OCI-LY3 (cell line): Measurements from ENCODE around the gene HORMAD1.
A peak's percentile ranks its signal among the peaks of the same experiment; 100 is the strongest.
"Not testable (repeated sequence)": the region's sequence is repeated elsewhere in the genome, so short reads cannot be mapped to it uniquely, and the experiment has no call there.

Experiments
- H2AFZ ChIP-seq: fragments of 200-600, 300-600 bp; shearing (Covaris generic); 2 replicates; pipeline ENCODE4 v1.6.0; 2014; ENCODE audit warnings: antibody characterized with exemption, low read depth, low read length
- H3K27ac ChIP-seq: fragments of 200-600, 300-600 bp; sonication (generic); 2 replicates; pipeline ENCODE4 v1.5.1; 2014; ENCODE audit warnings: mild to moderate bottlenecking, low read length, moderate library complexity, mixed read lengths
- H3K27me3 ChIP-seq: fragments of 200-600, 300-600 bp; sonication (generic); 2 replicates; pipeline ENCODE4 v1.6.1; 2014; ENCODE audit warnings: low read depth, low read length, mixed read lengths
- H3K36me3 ChIP-seq: fragments of 200-600, 300-600 bp; sonication (generic); replicated peaks from 2 replicates; pipeline ENCODE3; 2014; ENCODE audit warnings: low read depth, low read length, mixed read lengths
- H3K4me1 ChIP-seq: fragments of 300-600, 200-600 bp; sonication (generic); 2 replicates; pipeline ENCODE4 v1.6.1; 2014; ENCODE audit warnings: low read length, mixed read lengths
- H3K4me2 ChIP-seq: fragments of 200-600, 300-600 bp; sonication (generic); 2 replicates; pipeline ENCODE4 v1.6.1; 2014; ENCODE audit warnings: low read length, mixed read lengths
- H3K4me3 ChIP-seq: fragments of 300-600, 200-600 bp; sonication (generic); 2 replicates; pipeline ENCODE4 v1.5.1; 2014; ENCODE audit warnings: antibody characterized with exemption, mild to moderate bottlenecking, low read length, moderate library complexity
- H3K79me2 ChIP-seq: fragments of 300-600, 200-600 bp; shearing (Covaris generic); 2 replicates; pipeline ENCODE4 v1.6.1; 2014; ENCODE audit warnings: mild to moderate bottlenecking, low read length, mixed read lengths
- H3K9ac ChIP-seq: fragments of 300-600, 200-600 bp; shearing (Covaris generic); 2 replicates; pipeline ENCODE4 v1.6.0; 2014; ENCODE audit warnings: mild to moderate bottlenecking, low read length, moderate library complexity
- H3K9me3 ChIP-seq: fragments of 200-600, 300-600 bp; shearing (Covaris generic); 2 replicates; pipeline ENCODE4 v1.6.1; 2014; ENCODE audit warnings: low read length, mixed read lengths; ENCODE audit not compliant: insufficient read depth
- H4K20me1 ChIP-seq: fragments of 200-600, 300-600 bp; sonication (generic); 2 replicates; pipeline ENCODE4 v1.6.1; 2016; ENCODE audit warnings: low read length, mixed read lengths; ENCODE audit not compliant: insufficient read depth
- EZH2phosphoT487 ChIP-seq: fragments of 200-600 bp; shearing (Covaris generic); IDR thresholded peaks from 2 replicates; pipeline ENCODE4 v1.6.1; 2018; ENCODE audit warnings: antibody characterized with exemption, mixed run types, low read depth
- TF ChIP-seq, protein P1 (sequence below): fragments of 200-600, 300-600 bp; sonication (generic); IDR thresholded peaks from 2 replicates; pipeline ENCODE4 v1.5.1; 2014; ENCODE audit warnings: antibody characterized with exemption, low read length, low read depth

The HORMAD1 gene, protein sequence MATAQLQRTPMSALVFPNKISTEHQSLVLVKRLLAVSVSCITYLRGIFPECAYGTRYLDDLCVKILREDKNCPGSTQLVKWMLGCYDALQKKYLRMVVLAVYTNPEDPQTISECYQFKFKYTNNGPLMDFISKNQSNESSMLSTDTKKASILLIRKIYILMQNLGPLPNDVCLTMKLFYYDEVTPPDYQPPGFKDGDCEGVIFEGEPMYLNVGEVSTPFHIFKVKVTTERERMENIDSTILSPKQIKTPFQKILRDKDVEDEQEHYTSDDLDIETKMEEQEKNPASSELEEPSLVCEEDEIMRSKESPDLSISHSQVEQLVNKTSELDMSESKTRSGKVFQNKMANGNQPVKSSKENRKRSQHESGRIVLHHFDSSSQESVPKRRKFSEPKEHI

DNA sequence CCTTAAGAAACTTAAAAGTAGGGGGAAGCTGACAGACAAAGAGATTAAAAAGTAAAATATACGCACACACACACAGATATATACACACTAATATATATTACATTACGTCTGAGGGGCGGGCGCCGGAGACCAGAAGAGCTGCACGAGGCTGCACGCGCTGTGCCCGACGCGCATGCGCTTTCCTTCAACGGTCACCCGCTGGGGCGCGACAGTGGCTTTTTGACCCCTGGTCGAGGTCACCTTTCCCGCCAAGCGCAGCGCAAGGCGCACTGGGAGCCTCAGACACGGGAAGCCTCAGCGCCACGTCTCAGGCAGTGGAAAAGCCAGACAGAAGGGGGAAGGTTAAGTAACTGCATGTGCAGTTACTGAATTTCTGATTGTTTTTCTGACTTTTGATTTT is at the start of gene HORMAD1:
HORMAD1 (minus strand) TSS at position 193 of the 400 bp plus-strand sequence. CDS start 1,390 bp downstream, outside the sequence.
- no peaks in the 10 kb centered on the region for H3K79me2 ChIP-seq
- no peaks in the 10 kb centered on the region for H3K9me3 ChIP-seq
- no peak within 1 kb of the TSS for H3K27ac ChIP-seq
- no peaks in the 10 kb centered on the region for H3K36me3 ChIP-seq
- H3K27me3 ChIP-seq = no peaks in the 10 kb centered on the region
- no peak within 1 kb of the TSS for H2AFZ ChIP-seq
- TF ChIP-seq, protein P1, sequence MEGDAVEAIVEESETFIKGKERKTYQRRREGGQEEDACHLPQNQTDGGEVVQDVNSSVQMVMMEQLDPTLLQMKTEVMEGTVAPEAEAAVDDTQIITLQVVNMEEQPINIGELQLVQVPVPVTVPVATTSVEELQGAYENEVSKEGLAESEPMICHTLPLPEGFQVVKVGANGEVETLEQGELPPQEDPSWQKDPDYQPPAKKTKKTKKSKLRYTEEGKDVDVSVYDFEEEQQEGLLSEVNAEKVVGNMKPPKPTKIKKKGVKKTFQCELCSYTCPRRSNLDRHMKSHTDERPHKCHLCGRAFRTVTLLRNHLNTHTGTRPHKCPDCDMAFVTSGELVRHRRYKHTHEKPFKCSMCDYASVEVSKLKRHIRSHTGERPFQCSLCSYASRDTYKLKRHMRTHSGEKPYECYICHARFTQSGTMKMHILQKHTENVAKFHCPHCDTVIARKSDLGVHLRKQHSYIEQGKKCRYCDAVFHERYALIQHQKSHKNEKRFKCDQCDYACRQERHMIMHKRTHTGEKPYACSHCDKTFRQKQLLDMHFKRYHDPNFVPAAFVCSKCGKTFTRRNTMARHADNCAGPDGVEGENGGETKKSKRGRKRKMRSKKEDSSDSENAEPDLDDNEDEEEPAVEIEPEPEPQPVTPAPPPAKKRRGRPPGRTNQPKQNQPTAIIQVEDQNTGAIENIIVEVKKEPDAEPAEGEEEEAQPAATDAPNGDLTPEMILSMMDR = no peak
- no peak for TF ChIP-seq EZH2phosphoT487
- H3K4me1 ChIP-seq = no peaks in the 10 kb centered on the region
- H4K20me1 ChIP-seq = no peaks in the 10 kb centered on the region
- no peak within 1 kb of the TSS for H3K4me3 ChIP-seq
- H3K4me2 ChIP-seq = no peak within 1 kb of the TSS
- no peak within 1 kb of the TSS for H3K9ac ChIP-seq

- not testable (repeated sequence) for H3K27me3 ChIP-seq, H3K27ac ChIP-seq, H4K20me1 ChIP-seq, H3K4me3 ChIP-seq, H3K9ac ChIP-seq, H3K4me2 ChIP-seq, H3K9me3 ChIP-seq, H2AFZ ChIP-seq
- Histone ChIP-seq H3K79me2 (peaks cover 27% of the 10 kb centered on the region), H3K36me3 (peaks cover 11% of the 10 kb centered on the region), H3K4me1 (peaks cover 30% of the 10 kb centered on the region)
Observed at GRCh38 chr1:150767704-150768103, 47.0 kb upstream of the HORMAD1 start.

DNA sequence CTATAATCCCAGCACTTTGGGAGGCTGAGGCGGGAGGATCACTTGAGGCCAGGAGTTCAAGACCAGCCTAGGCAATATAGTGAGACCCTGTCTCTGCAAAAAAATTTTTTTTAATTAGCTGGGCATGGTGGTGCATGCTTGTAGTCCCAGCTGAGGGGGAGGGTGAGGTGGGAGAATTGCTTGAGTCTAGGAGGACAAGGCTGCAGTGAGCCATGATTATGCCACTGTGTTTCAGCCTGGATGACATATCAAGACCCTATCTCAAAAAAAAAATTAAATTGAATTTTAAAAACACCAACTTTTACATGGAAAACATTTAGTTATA is 45.2 kb upstream of the HORMAD1 start:
- H3K4me1 ChIP-seq = peaks cover 37% of the 10 kb centered on the region
- H3K79me2 ChIP-seq = peaks cover 45% of the 10 kb centered on the region
- peak overlapping the region; percentile 97 for H3K27ac ChIP-seq
- not testable (repeated sequence) for H3K9me3 ChIP-seq, H2AFZ ChIP-seq, H3K27me3 ChIP-seq
- peaks cover 16% of the 10 kb centered on the region for H4K20me1 ChIP-seq
- peak overlapping the region; percentile 82 for H3K4me3 ChIP-seq
- H3K4me2 ChIP-seq = peak overlapping the region; percentile 95
- peak overlapping the region; percentile 93 for H3K9ac ChIP-seq
- H3K36me3 ChIP-seq = peaks cover 27% of the 10 kb centered on the region

GRCh38 chr1:150765296-150765976 is 44.7 kb upstream of the HORMAD1 start, which contains the start of gene CTSS:
TSS of gene CTSS (minus strand) at chr1:150765778. CDS start at chr1:150764763, 1,015 bp downstream.
- Histone ChIP-seq H3K9ac (peak within 1 kb of the TSS; percentile 93), H3K27ac (peak within 1 kb of the TSS; percentile 97), H2AFZ (peak within 1 kb of the TSS; percentile 12; the same call in 1 of the 2 replicates), H3K4me1 (peaks cover 40% of the 10 kb centered on the region), H3K4me2 (peak within 1 kb of the TSS; percentile 95), H3K36me3 (peaks cover 31% of the 10 kb centered on the region), H3K27me3 (no peaks in the 10 kb centered on the region), H3K79me2 (peaks cover 50% of the 10 kb centered on the region), H4K20me1 (peaks cover 19% of the 10 kb centered on the region), H3K9me3 (no peaks in the 10 kb centered on the region), H3K4me3 (peak within 1 kb of the TSS; percentile 82)
- TF ChIP-seq EZH2phosphoT487 = no peak
- TF ChIP-seq, protein P1 = no peak

DNA sequence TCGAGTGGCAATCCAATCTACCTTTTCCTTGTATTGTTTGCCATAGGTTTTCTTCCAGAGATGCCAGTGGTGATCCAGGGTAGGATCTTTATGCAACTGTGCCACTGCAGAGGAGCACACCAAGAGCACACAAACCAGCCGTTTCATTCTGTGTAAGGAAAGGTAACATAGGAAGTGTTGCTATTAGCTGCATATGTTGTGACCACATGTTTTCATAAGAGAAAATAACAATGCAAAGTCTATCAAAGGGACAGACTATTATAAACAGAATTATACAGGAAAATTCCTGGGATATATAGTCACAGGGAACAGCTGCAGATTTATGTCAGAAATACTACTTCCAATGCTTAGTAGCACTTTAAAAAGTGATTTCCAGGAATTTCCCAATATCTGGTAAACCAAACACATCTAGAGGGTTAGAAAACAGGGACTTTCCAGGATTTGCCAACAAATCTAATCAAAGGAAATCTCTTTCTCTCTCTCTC is 44.0 kb upstream of the HORMAD1 start:
- peak overlapping the region; percentile 97 for H3K27ac ChIP-seq
- peak overlapping the region; percentile 95 for H3K4me2 ChIP-seq
- H2AFZ ChIP-seq = no peak overlapping the region
- peaks cover 47% of the 10 kb centered on the region for H3K4me1 ChIP-seq
- no peaks in the 10 kb centered on the region for H3K9me3 ChIP-seq
- no peaks in the 10 kb centered on the region for H3K27me3 ChIP-seq
- peaks cover 38% of the 10 kb centered on the region for H3K36me3 ChIP-seq
- H3K4me3 ChIP-seq = peak overlapping the region; percentile 82
- no peak for TF ChIP-seq EZH2phosphoT487
- TF ChIP-seq, protein P1 = no peak
- peaks cover 27% of the 10 kb centered on the region for H4K20me1 ChIP-seq
- H3K79me2 ChIP-seq = peaks cover 58% of the 10 kb centered on the region
- H3K9ac ChIP-seq = peak overlapping the region; percentile 93
